SU-DHL-6 (cell line): Measurements from ENCODE around the gene RBM24.

Experiments used
- H2AFZ ChIP-seq: fragments of 200-600 bp; sonication (generic); 2 replicates; pipeline ENCODE4 v1.6.1; 2014; ENCODE audit warnings: low read depth, mild to moderate bottlenecking, moderate library complexity, mixed read lengths, antibody characterized with exemption, low read length; ENCODE audit not compliant: severe bottlenecking
- H3F3A ChIP-seq: fragments of 200-600 bp; shearing (Covaris generic); 2 replicates; pipeline ENCODE4 v1.6.0; 2016; ENCODE audit warnings: antibody characterized with exemption, mild to moderate bottlenecking; ENCODE audit not compliant: insufficient read depth
- H3K27ac ChIP-seq: fragments of 200-600 bp; sonication (generic); 2 replicates; pipeline ENCODE4 v1.5.1; 2016; ENCODE audit warnings: low read depth, mild to moderate bottlenecking, low read length, moderate library complexity, mixed read lengths
- H3K27me3 ChIP-seq: fragments of 200-600 bp; sonication (generic), shearing (Covaris generic); 2 replicates; pipeline ENCODE4 v1.6.0; 2014; ENCODE audit warnings: mild to moderate bottlenecking, low read length
- H3K36me3 ChIP-seq: fragments of 200-600 bp; sonication (generic); 2 replicates; pipeline ENCODE4 v1.6.1; 2014; ENCODE audit warnings: mild to moderate bottlenecking, low read length, mixed read lengths
- H3K4me2 ChIP-seq: fragments of 300-600, 200-600 bp; shearing (Covaris generic), sonication (generic); 2 replicates; pipeline ENCODE4 v1.6.0; 2014; ENCODE audit warnings: low read length, low read depth, mild to moderate bottlenecking; ENCODE audit not compliant: poor library complexity, severe bottlenecking
- H3K4me3 ChIP-seq: fragments of 200-600 bp; sonication (generic); 2 replicates; pipeline ENCODE4 v1.5.1; 2014; ENCODE audit warnings: antibody characterized with exemption, low read length, mild to moderate bottlenecking, mixed read lengths; ENCODE audit not compliant: insufficient read depth, poor library complexity, severe bottlenecking
- H3K79me2 ChIP-seq: fragments of 200-600 bp; sonication (generic); 2 replicates; pipeline ENCODE4 v1.6.1; 2014; ENCODE audit warnings: mild to moderate bottlenecking, low read length, moderate library complexity; ENCODE audit not compliant: insufficient read depth
- H3K9ac ChIP-seq: fragments of 200-600 bp; sonication (generic); 2 replicates; pipeline ENCODE4 v1.7.0; 2014; ENCODE audit warnings: mild to moderate bottlenecking, low read length
- H3K9me2 ChIP-seq: fragments of 200-600 bp; sonication (generic); replicated peaks from 2 replicates; pipeline ENCODE4 v1.6.1; 2014; ENCODE audit warnings: low read length; ENCODE audit not compliant: insufficient read depth
- H3K9me3 ChIP-seq: fragments of 200-600 bp; sonication (generic); 2 replicates; pipeline ENCODE4 v1.6.1; 2014; ENCODE audit warnings: low read length, mixed read lengths; ENCODE audit not compliant: insufficient read depth
- H4K20me1 ChIP-seq: fragments of 200-600 bp; sonication (generic); 2 replicates; pipeline ENCODE4 v1.6.1; 2014; ENCODE audit warnings: low read depth, mild to moderate bottlenecking, antibody characterized with exemption, low read length, moderate library complexity, mixed read lengths
- CTCF ChIP-seq: fragments of 200-600 bp; sonication (generic); IDR thresholded peaks from one replicate; pipeline ENCODE4 v1.5.1; 2017; ENCODE audit warnings: antibody characterized with exemption, mild to moderate bottlenecking, low read length, moderate library complexity; ENCODE audit not compliant: insufficient read depth, poor library complexity, severe bottlenecking
- EZH2phosphoT487 ChIP-seq: fragments of 200-600 bp; sonication (generic), shearing (Covaris generic); conservative IDR thresholded peaks from 2 replicates; pipeline ENCODE4 v1.6.1; 2018; ENCODE audit warnings: mild to moderate bottlenecking, antibody characterized with exemption, low read length, moderate library complexity, mixed read lengths

The RBM24 gene

GRCh38 chr6:17297271-17298080, 16.3 kb downstream of the RBM24 start:
- Histone ChIP-seq H3K9me3 (no peaks in the 10 kb centered on the region), H3K36me3 (no peaks in the 10 kb centered on the region), H3F3A (no peaks in the 10 kb centered on the region), H3K4me3 (no peak overlapping the region), H3K9me2 (no peaks in the 10 kb centered on the region), H3K4me2 (no peak overlapping the region), H4K20me1 (no peaks in the 10 kb centered on the region), H3K27me3 (no peaks in the 10 kb centered on the region), H3K9ac (no peak overlapping the region), H2AFZ (no peak overlapping the region), H3K27ac (no peak overlapping the region), H3K79me2 (no peaks in the 10 kb centered on the region)
- no peak for TF ChIP-seq CTCF
- no peak for TF ChIP-seq EZH2phosphoT487

- no peak overlapping the region for H3K4me2 ChIP-seq
- H3K79me2 ChIP-seq, result no peaks in the 10 kb centered on the region
- H3K9ac ChIP-seq, result no peak overlapping the region
- no peaks in the 10 kb centered on the region for H3K9me3 ChIP-seq
- H3F3A ChIP-seq, result no peaks in the 10 kb centered on the region
- H3K27me3 ChIP-seq, result no peaks in the 10 kb centered on the region
- no peak overlapping the region for H3K4me3 ChIP-seq
- H3K36me3 ChIP-seq, result no peaks in the 10 kb centered on the region
- no peak overlapping the region for H3K27ac ChIP-seq
- no peak overlapping the region for H2AFZ ChIP-seq
- no peaks in the 10 kb centered on the region for H3K9me2 ChIP-seq
- H4K20me1 ChIP-seq, result no peaks in the 10 kb centered on the region
- TF ChIP-seq EZH2phosphoT487 (no peak), CTCF (no peak)
Measured at GRCh38 chr6:17298257-17298656, 17.1 kb downstream of the RBM24 start.

- Histone ChIP-seq H3K27ac (no peak overlapping the region), H2AFZ (no peak overlapping the region), H4K20me1 (no peaks in the 10 kb centered on the region), H3K36me3 (no peaks in the 10 kb centered on the region), H3K9me3 (no peaks in the 10 kb centered on the region), H3K4me3 (no peak overlapping the region), H3K79me2 (no peaks in the 10 kb centered on the region), H3K4me2 (no peak overlapping the region), H3K9me2 (no peaks in the 10 kb centered on the region), H3F3A (no peaks in the 10 kb centered on the region), H3K27me3 (no peaks in the 10 kb centered on the region), H3K9ac (no peak overlapping the region)
- no peak for TF ChIP-seq CTCF
Measured at GRCh38 chr6:17299222-17299621, 18.1 kb downstream of the RBM24 start.
